Colonic mucosa (tissue), 4 donors: ENCODE results near the gene DHDH. TPM values are rescaled to one million over a fixed set of nuclear protein-coding genes. Genes with fewer than 3 reads are reported as not detected.
A peak's percentile ranks its signal among the peaks of the same experiment; 100 is the strongest.
"Not testable (repeated sequence)": the region's sequence is repeated elsewhere in the genome, so short reads cannot be mapped to it uniquely, and the experiment has no call there.

Source experiments
- DNase-seq: peaks from one replicate; pipeline ENCODE4 v3.0.0-alpha.2; 2020
- H3K27ac ChIP-seq: fragments of 200-600 bp; one replicate; pipeline ENCODE4 v1.8.0; 2021
- H3K27me3 ChIP-seq: fragments of 200-600 bp; one replicate; pipeline ENCODE4 v1.8.0; 2021
- H3K36me3 ChIP-seq: fragments of 200-600 bp; one replicate; pipeline ENCODE4 v1.8.0; 2021
- H3K4me1 ChIP-seq: fragments of 200-600 bp; one replicate; pipeline ENCODE4 v1.8.0; 2021; ENCODE audit warnings: mild to moderate bottlenecking
- H3K4me3 ChIP-seq: fragments of 200-600 bp; one replicate; pipeline ENCODE4 v1.8.0; 2021
- H3K9ac ChIP-seq, 2 donors: one replicate each; pipeline ENCODE4 v1.7.0; 2013; ENCODE audit warnings: control low read depth in 2 of 2, low read depth in 2 of 2, low read length in 2 of 2
- H3K9me3 ChIP-seq: fragments of 200-600 bp; one replicate; pipeline ENCODE4 v1.8.0; 2021
- CTCF ChIP-seq: fragments of 200-600 bp; IDR thresholded peaks from one replicate; pipeline ENCODE4 v1.8.0; 2022; ENCODE audit warnings: antibody characterized with exemption, mild to moderate bottlenecking
- intact Hi-C: fragments of 100-400 bp; cut with DNase I; formaldehyde crosslinking; loops from one replicate; pipeline ENCODE4 v1.14.1; 2022
- total RNA-seq, 2 donors: library from RNA; stranded (reverse); fragmentation: NEBNext Ultra II Directional in 1 of 2; extraction: Animal tissue kit (Norgen Biotek cat#: 25700) in 1 of 2; gene quantifications; one replicate each; pipeline ENCODE4 v1.2.1, GENCODE V29; 2021
- donor health status: healthy.
- donor health status: DM: no; HTN: no; CAD: no.
- donor health status: DM: no; HTN: no; CAD: no.

DHDH gene
- total RNA-seq, 2 donors from 2014 or later: 1.5 TPM; not detected in 1

DNA sequence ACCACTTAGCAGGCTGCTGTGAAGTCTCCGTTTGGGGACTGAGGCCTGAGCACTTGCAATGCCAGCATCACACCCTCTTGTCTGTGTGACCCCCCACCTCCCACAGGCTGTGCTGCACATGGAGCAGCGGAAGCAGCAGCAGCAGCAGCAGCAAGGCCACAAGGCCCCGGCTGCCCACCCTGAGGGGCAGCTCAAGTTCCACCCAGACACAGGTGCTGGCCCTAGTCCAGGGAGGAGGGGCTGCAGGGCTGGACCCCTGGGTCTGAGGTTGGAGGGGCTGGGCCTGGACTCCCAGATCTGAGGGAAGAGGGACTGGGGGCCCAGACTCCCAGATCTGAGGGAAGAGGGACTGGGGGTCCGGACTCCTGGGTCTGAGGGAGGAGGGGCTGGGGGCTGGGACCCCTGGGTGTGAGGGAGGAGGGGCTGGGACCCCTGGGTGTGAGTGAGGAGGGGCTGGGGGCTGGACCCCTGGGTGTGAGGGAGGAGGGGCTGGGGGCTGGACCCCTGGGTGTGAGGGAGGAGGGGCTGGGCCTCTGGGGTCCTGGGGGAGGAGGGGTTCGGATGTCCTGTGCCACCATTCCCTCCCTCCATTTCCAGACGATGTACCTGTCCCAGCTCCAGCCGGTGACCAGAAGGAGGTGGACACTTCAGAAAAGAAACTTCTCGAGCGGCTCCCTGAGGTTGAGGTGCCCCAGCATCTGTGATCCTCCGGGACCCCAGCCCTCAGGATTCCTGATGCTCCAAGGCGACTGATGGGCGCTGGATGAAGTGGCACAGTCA is 11.6 kb upstream of the DHDH start:
- H3K36me3 ChIP-seq: no peaks in the 10 kb centered on the region
- no peak overlapping the region for H3K9ac ChIP-seq
- intact Hi-C loops: no loop called here
- H3K27me3 ChIP-seq: no peaks in the 10 kb centered on the region
- no peak for DNase-seq
- H3K4me1 ChIP-seq: no peaks in the 10 kb centered on the region
- no peak overlapping the region for H3K27ac ChIP-seq
- no peaks in the 10 kb centered on the region for H3K9me3 ChIP-seq
- H3K4me3 ChIP-seq: no peak overlapping the region
- no peak for TF ChIP-seq CTCF

- no peak for TF ChIP-seq CTCF
- Histone ChIP-seq H3K9me3 (no peaks in the 10 kb centered on the region), H3K27ac (no peak overlapping the region), H3K36me3 (no peaks in the 10 kb centered on the region), H3K27me3 (no peaks in the 10 kb centered on the region), H3K9ac (no peak overlapping the region), H3K4me3 (no peak overlapping the region), H3K4me1 (no peaks in the 10 kb centered on the region)
- no peak for DNase-seq
- intact Hi-C loops: no loop called here
These were observed 10.7 kb upstream of the DHDH start for GRCh38 chr19:48922548-48923490.

- no peak overlapping the region for H3K4me3 ChIP-seq
- H3K36me3 ChIP-seq: no peaks in the 10 kb centered on the region
- H3K27me3 ChIP-seq: no peaks in the 10 kb centered on the region
- no peak overlapping the region for H3K27ac ChIP-seq
- H3K4me1 ChIP-seq: no peaks in the 10 kb centered on the region
- intact Hi-C loops: no loop called here
- no peak for TF ChIP-seq CTCF
- no peak for DNase-seq
- H3K9me3 ChIP-seq: no peaks in the 10 kb centered on the region
- H3K9ac ChIP-seq: no peak overlapping the region
These were observed 8.2 kb upstream of the DHDH start for GRCh38 chr19:48925240-48925843.

DNA sequence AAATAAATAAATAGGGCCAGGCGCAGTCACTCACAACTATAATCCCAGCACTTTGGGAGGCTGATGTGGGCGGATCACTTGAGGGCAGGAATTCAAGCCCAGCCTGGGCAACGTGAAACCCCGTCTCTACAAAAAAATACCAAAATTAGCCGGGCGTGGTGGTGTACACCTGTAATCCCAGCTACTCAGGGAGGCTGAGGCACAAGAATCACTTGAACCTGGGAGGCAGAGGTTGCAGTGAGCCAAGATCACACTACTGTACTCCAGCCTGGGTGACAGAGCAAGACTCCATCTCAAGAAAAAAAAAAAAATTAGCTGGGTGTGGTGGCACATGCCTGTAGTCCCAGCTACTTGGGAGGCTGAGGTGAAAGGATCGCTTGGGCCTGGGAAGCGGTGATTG is 7.6 kb upstream of the DHDH start:
- DNase-seq, H3K4me3 ChIP-seq, H3K4me1 ChIP-seq, H3K27ac ChIP-seq, H3K36me3 ChIP-seq, H3K9ac ChIP-seq, intact Hi-C loops, H3K27me3 ChIP-seq, H3K9me3 ChIP-seq: not testable (repeated sequence)

- TF ChIP-seq CTCF: no peak
- intact Hi-C loops: no loop called here
- DNase-seq: peak; percentile 42
- Histone ChIP-seq H3K9me3 (no peaks in the 10 kb centered on the region), H3K9ac (no peak overlapping the region), H3K27ac (no peak overlapping the region), H3K4me3 (no peak overlapping the region), H3K27me3 (no peaks in the 10 kb centered on the region), H3K4me1 (no peaks in the 10 kb centered on the region), H3K36me3 (no peaks in the 10 kb centered on the region)
These were observed 6.6 kb upstream of the DHDH start for GRCh38 chr19:48926909-48927308.

DNA sequence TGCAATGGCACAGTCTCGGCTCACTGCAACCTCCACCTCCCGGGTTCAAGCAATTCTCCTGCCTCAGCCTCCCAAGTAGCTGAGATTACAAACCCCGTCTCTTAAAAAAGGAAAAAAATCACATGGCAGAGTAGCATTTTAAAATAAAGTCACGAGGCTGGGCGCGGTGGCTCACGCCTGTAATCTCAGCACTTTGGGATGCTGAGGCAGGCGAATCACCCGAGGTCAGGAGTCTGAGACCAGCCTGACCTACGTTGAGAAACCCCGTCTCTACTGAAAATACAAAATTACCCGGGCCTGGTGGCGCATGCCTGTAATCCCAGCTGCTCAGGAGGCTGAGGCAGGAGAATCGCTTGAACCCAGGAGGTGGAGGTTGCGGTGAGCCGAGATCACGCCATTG is 5.8 kb upstream of the DHDH start:
- intact Hi-C loops, DNase-seq, H3K9ac ChIP-seq, H3K36me3 ChIP-seq, H3K4me1 ChIP-seq, H3K27ac ChIP-seq, H3K9me3 ChIP-seq, H3K4me3 ChIP-seq, H3K27me3 ChIP-seq: not testable (repeated sequence)
